Naive thymus-derived CD4-positive, alpha-beta T cell (primary cell): ENCODE measurements around the gene HSDL1. TPM values are rescaled to one million over a fixed set of nuclear protein-coding genes. Genes with fewer than 3 reads are reported as not detected.

ENCODE experiments used
- ATAC-seq: fragments of 150-1000 bp; cut with Tn5 transposase; 2 replicates; pipeline ENCODE4 v1.10.0; 2021; ENCODE audit warnings: mild to moderate bottlenecking, moderate library complexity
- CTCF ChIA-PET: fragments of 350-600 bp; sonication (Branson Sonifier 250); formaldehyde crosslinking; loops from one replicate; lab custom pipeline; 2021; ENCODE audit warnings: antibody characterized with exemption; lab: Charles Lee
- POLR2A ChIA-PET: fragments of 350-600 bp; sonication (Branson Sonifier 250); formaldehyde crosslinking; loops from one replicate; lab custom pipeline; 2021; ENCODE audit warnings: antibody characterized with exemption, inconsistent platforms; lab: Charles Lee
- DNase-seq, 9 donors: peaks; one replicate each; pipeline versions ENCODE4 v3.0.0 to v3.0.0-alpha.2; 2020 to 2022; ENCODE audit warnings: mixed read lengths in 1 of 9
- H3K27ac ChIP-seq: one replicate; pipeline ENCODE4 v1.7.0; 2013; ENCODE audit warnings: mild to moderate bottlenecking, low read depth, low read length, moderate library complexity
- H3K27me3 ChIP-seq, 2 donors: one replicate each; pipeline ENCODE4 v1.7.0; 2013; ENCODE audit warnings: low read length in 2 of 2, mild to moderate bottlenecking in 2 of 2, moderate library complexity in 2 of 2; ENCODE audit not compliant: control insufficient read depth in 2 of 2, insufficient read depth in 2 of 2
- H3K36me3 ChIP-seq, 3 experiments: 1 replicate in 2 of 3; 2 replicates in 1 of 3; pipeline ENCODE4 v1.7.0; 2013; ENCODE audit warnings: low read length in 3 of 3, mild to moderate bottlenecking in 3 of 3, moderate library complexity in 1 of 3; ENCODE audit not compliant: insufficient read depth in 3 of 3, control insufficient read depth in 2 of 3
- H3K4me1 ChIP-seq, 2 donors: one replicate each; pipeline ENCODE4 v1.7.0; 2013; ENCODE audit warnings: low read length in 2 of 2, mild to moderate bottlenecking in 2 of 2, moderate library complexity in 1 of 2; ENCODE audit not compliant: control insufficient read depth in 2 of 2, insufficient read depth in 2 of 2
- H3K4me3 ChIP-seq: 2 replicates; pipeline ENCODE4 v1.7.0; 2013; ENCODE audit warnings: mild to moderate bottlenecking, low read length
- H3K9me3 ChIP-seq, 3 experiments: 1 replicate in 2 of 3; 2 replicates in 1 of 3; pipeline ENCODE4 v1.7.0; 2013; ENCODE audit warnings: low read length in 3 of 3; ENCODE audit not compliant: control insufficient read depth in 2 of 3
- H3K27ac Mint-ChIP-seq, 9 donors: one replicate each; pipeline ENCODE4 v1.8.0; 2020 to 2022; ENCODE audit warnings: mixed read lengths in 9 of 9, mild to moderate bottlenecking in 8 of 9, moderate library complexity in 5 of 9, inconsistent platforms in 2 of 9
- H3K27me3 Mint-ChIP-seq, 5 donors: one replicate each; pipeline ENCODE4 v1.8.0; 2021 to 2022; ENCODE audit warnings: mixed read lengths in 5 of 5, mild to moderate bottlenecking in 1 of 5
- H3K36me3 Mint-ChIP-seq, 5 donors: one replicate each; pipeline ENCODE4 v1.8.0; 2020 to 2022; ENCODE audit warnings: mixed read lengths in 5 of 5, mild to moderate bottlenecking in 3 of 5, inconsistent platforms in 1 of 5
- H3K4me1 Mint-ChIP-seq, 7 donors: one replicate each; pipeline ENCODE4 v1.8.0; 2020 to 2022; ENCODE audit warnings: mixed read lengths in 7 of 7, mild to moderate bottlenecking in 3 of 7, inconsistent platforms in 1 of 7
- H3K4me3 Mint-ChIP-seq, 10 donors: one replicate each; pipeline ENCODE4 v1.8.0; 2020 to 2022; ENCODE audit warnings: mild to moderate bottlenecking in 10 of 10, mixed read lengths in 10 of 10, moderate library complexity in 6 of 10, inconsistent platforms in 2 of 10
- H3K9me3 Mint-ChIP-seq, 11 donors: one replicate each; pipeline ENCODE4 v1.8.0; 2020 to 2022; ENCODE audit warnings: mixed read lengths in 11 of 11, mild to moderate bottlenecking in 4 of 11, inconsistent platforms in 1 of 11, moderate library complexity in 1 of 11
- intact Hi-C, 2 donors: fragments of 100-400 bp; cut with micrococcal nuclease; formaldehyde crosslinking; loops; one replicate each; pipeline ENCODE4 v1.15.1; 2023
- polyA plus RNA-seq, 2 donors: library from polyadenylated mRNA; unstranded; fragments of 300-500 nt; fragmentation: Illumina TruSeq; gene quantifications; one replicate each; pipeline ENCODE4 v1.2.3, GENCODE V29; 2021
- total RNA-seq, 6 experiments: library from RNA in 5 of 6; stranded (reverse) in 5 of 6; gene quantifications; 1 replicate in 5 of 6; 2 replicates in 1 of 6; pipeline ENCODE4 v1.2.3 and lab custom pipeline; 2021 to 2026

HSDL1 gene
- total and polyA plus RNA-seq, 7 experiments from 2014 or later: 10.1 to 26.6 (median 13.6) TPM

GRCh38 chr16:84138824-84139627 is 6.0 kb downstream of the HSDL1 start:
- ATAC-seq: no peak
- no peak overlapping the region for H3K4me3 ChIP-seq
- peaks cover 0 to 4% (median 2%) of the 10 kb centered on the region in 5 donors for H3K36me3 Mint-ChIP-seq
- peak overlapping the region in 3 of 9 donors; percentile 11 to 35 (median 23) for H3K27ac Mint-ChIP-seq
- intact Hi-C loops: no loop called here
- peak in 1 of 9 donors; percentile 28 for DNase-seq
- peaks cover 2 to 7% of the 10 kb centered on the region in 2 donors for H3K4me1 ChIP-seq
- H3K27ac ChIP-seq: no peak overlapping the region
- H3K27me3 ChIP-seq: no peaks in the 10 kb centered on the region
- H3K9me3 ChIP-seq: no peaks in the 10 kb centered on the region
- no peaks in the 10 kb centered on the region for H3K36me3 ChIP-seq
- peaks cover 24 to 61% (median 49%) of the 10 kb centered on the region in 7 donors for H3K4me1 Mint-ChIP-seq
- peaks cover 0 to under 1% (median 0%) of the 10 kb centered on the region in 11 donors for H3K9me3 Mint-ChIP-seq
- peaks cover 0 to 4% (median 0%) of the 10 kb centered on the region in 5 donors for H3K27me3 Mint-ChIP-seq
- CTCF ChIA-PET: interaction anchor here (0.6 kb wide), 1 partner anchor 52 kb away, joined by 4 read pairs; no protein-coding TSS in a partner anchor
- POLR2A ChIA-PET: interaction anchor here (2.4 kb wide), 1 partner anchor 22 kb away, joined by 11 read pairs; the partner anchor contains the start of gene MBTPS1
- peak overlapping the region in 2 of 10 donors; percentile 8 to 56 for H3K4me3 Mint-ChIP-seq

- peak overlapping the region in 1 of 10 donors; percentile 56 for H3K4me3 Mint-ChIP-seq
- DNase-seq (no peak), ATAC-seq (no peak)
- CTCF ChIA-PET: no interaction called here
- no peak overlapping the region for H3K4me3 ChIP-seq
- peaks cover 0 to 5% of the 10 kb centered on the region in 2 donors for H3K4me1 ChIP-seq
- H3K27me3 Mint-ChIP-seq: peaks cover 0 to 3% (median 0%) of the 10 kb centered on the region in 5 donors
- POLR2A ChIA-PET: interaction anchor here (2.4 kb wide), 1 partner anchor 21 kb away, joined by 11 read pairs; the partner anchor contains the start of gene MBTPS1
- H3K4me1 Mint-ChIP-seq: peaks cover 22 to 57% (median 44%) of the 10 kb centered on the region in 7 donors
- H3K36me3 ChIP-seq: no peaks in the 10 kb centered on the region
- peak overlapping the region in 1 of 9 donors; percentile 23 for H3K27ac Mint-ChIP-seq
- H3K9me3 ChIP-seq: no peaks in the 10 kb centered on the region
- peaks cover 0 to 2% (median 0%) of the 10 kb centered on the region in 11 donors for H3K9me3 Mint-ChIP-seq
- intact Hi-C loops: no loop called here
- H3K36me3 Mint-ChIP-seq: peaks cover 0 to 4% (median 2%) of the 10 kb centered on the region in 5 donors
- H3K27ac ChIP-seq: no peak overlapping the region
- no peaks in the 10 kb centered on the region for H3K27me3 ChIP-seq
Observed at GRCh38 chr16:84138500-84138823, 6.5 kb downstream of the HSDL1 start.

DNA sequence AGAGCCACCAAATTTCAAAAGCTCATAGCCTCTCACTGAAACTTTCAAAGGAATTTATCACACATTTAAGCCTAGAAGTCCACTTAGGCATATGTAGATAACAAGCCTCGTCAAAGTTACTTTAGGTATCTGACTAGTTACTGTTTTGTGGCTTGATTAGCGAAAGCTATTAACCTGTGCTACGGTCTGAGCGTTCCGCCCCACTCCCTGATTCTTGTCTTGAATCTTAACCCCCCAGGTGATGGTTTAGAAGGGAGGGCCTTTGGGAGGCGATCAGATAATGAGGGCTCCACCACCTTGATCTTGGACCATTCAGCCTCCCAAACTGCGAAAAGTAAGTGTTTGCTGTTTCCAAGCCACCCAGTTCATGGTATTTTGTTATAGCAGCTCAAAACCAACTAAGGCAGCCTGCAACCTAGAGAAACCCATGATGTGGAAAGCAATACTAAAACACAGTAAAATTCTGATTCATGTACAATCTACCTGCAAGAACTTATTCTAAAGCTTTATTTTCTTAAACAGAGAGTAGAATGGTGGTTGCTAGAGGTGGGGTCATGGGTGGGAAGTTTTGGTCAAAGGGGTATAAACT is 7.1 kb downstream of the HSDL1 start:
- Mint-ChIP-seq H3K9me3 (peaks cover 0 to 2% (median 0%) of the 10 kb centered on the region in 11 donors), H3K4me1 (peaks cover 22 to 51% (median 38%) of the 10 kb centered on the region in 7 donors), H3K4me3 (no peak overlapping the region), H3K27me3 (no peaks in the 10 kb centered on the region), H3K36me3 (peaks cover 0 to 4% (median 3%) of the 10 kb centered on the region in 5 donors), H3K27ac (no peak overlapping the region)
- ATAC-seq (no peak), DNase-seq (no peak)
- POLR2A ChIA-PET: interaction anchor here (0.6 to 2.4 kb wide), 2 partner anchors 21 to 49 kb away, joined by 3 to 11 read pairs; partner anchors contain the start of gene MBTPS1
- Histone ChIP-seq H3K4me1 (peaks cover 0 to 5% of the 10 kb centered on the region in 2 donors), H3K36me3 (no peaks in the 10 kb centered on the region), H3K4me3 (no peak overlapping the region), H3K27ac (no peak overlapping the region), H3K9me3 (no peaks in the 10 kb centered on the region), H3K27me3 (no peaks in the 10 kb centered on the region)
- intact Hi-C loops: no loop called here
- CTCF ChIA-PET: no interaction called here

- Mint-ChIP-seq H3K9me3 (peaks cover 0 to 2% (median 0%) of the 10 kb centered on the region in 11 donors), H3K27ac (peak overlapping the region in 1 of 9 donors; percentile 5), H3K4me1 (peaks cover 22 to 49% (median 38%) of the 10 kb centered on the region in 7 donors), H3K36me3 (peaks cover 0 to 4% (median 3%) of the 10 kb centered on the region in 5 donors), H3K4me3 (no peak overlapping the region), H3K27me3 (no peaks in the 10 kb centered on the region)
- Histone ChIP-seq H3K9me3 (no peaks in the 10 kb centered on the region), H3K27me3 (no peaks in the 10 kb centered on the region), H3K4me1 (peaks cover 0 to 5% of the 10 kb centered on the region in 2 donors), H3K36me3 (peaks cover 0 to 4% (median 0%) of the 10 kb centered on the region in 3 experiments), H3K27ac (no peak overlapping the region), H3K4me3 (no peak overlapping the region)
- no peak for ATAC-seq
- intact Hi-C loops: no loop called here
- POLR2A ChIA-PET: interaction anchor here (0.6 to 2.4 kb wide), 2 partner anchors 20 to 50 kb away, joined by 3 to 11 read pairs; partner anchors contain the start of gene MBTPS1
- CTCF ChIA-PET: no interaction called here
- DNase-seq: no peak
Observed at GRCh38 chr16:84137287-84137686, 7.7 kb downstream of the HSDL1 start.

GRCh38 chr16:84136331-84137125 is 8.4 kb downstream of the HSDL1 start:
- Mint-ChIP-seq H3K27ac (peak overlapping the region in 1 of 9 donors; percentile 5), H3K27me3 (no peaks in the 10 kb centered on the region), H3K4me3 (no peak overlapping the region)

More at GRCh38 chr16:84136331-84137125, 8.4 kb downstream of the HSDL1 start:
- Histone ChIP-seq H3K4me1 (peaks cover 0 to 5% of the 10 kb centered on the region in 2 donors), H3K27me3 (no peaks in the 10 kb centered on the region), H3K4me3 (no peak overlapping the region), H3K36me3 (peaks cover 0 to 4% (median 0%) of the 10 kb centered on the region in 3 experiments), H3K27ac (no peak overlapping the region), H3K9me3 (no peaks in the 10 kb centered on the region)
- no peak for ATAC-seq
- H3K9me3 Mint-ChIP-seq: peaks cover 0 to 2% (median 0%) of the 10 kb centered on the region in 11 donors
- ChIA-PET POLR2A (no interaction called here), CTCF (no interaction called here)
- intact Hi-C loops: no loop called here
- H3K4me1 Mint-ChIP-seq: peaks cover 21 to 43% (median 33%) of the 10 kb centered on the region in 7 donors
- no peak for DNase-seq
- peaks cover 0 to 4% (median 3%) of the 10 kb centered on the region in 5 donors for H3K36me3 Mint-ChIP-seq
